Hepatocyte (in vitro differentiated cells): Measurements from ENCODE around the gene SIMC1. TPM values are rescaled to one million over a fixed set of nuclear protein-coding genes. Genes with fewer than 3 reads are reported as not detected.
A peak's percentile ranks its signal among the peaks of the same experiment; 100 is the strongest.

Experiments
- DNase-seq: peaks from one replicate; pipeline ENCODE4 v3.0.0-alpha.2; 2016; ENCODE audit warnings: low spot score
- H2AFZ ChIP-seq: fragments of 200-600 bp; sonication (generic); 2 replicates; pipeline ENCODE4 v1.6.0; 2016; ENCODE audit warnings: antibody characterized with exemption, mild to moderate bottlenecking
- H3K27ac ChIP-seq: fragments of 200-600 bp; sonication (generic); 2 replicates; pipeline ENCODE4 v1.5.1; 2016; ENCODE audit warnings: mild to moderate bottlenecking
- H3K27me3 ChIP-seq: fragments of 200-600 bp; sonication (generic); 2 replicates; pipeline ENCODE4 v1.6.1; 2016
- H3K36me3 ChIP-seq: fragments of 200-600 bp; sonication (generic); replicated peaks from 2 replicates; pipeline ENCODE4 v1.5.1; 2016; ENCODE audit warnings: low read depth; ENCODE audit not compliant: insufficient read depth
- H3K4me1 ChIP-seq: fragments of 200-600 bp; sonication (generic); 2 replicates; pipeline ENCODE4 v1.5.1; 2016; ENCODE audit warnings: mild to moderate bottlenecking, moderate library complexity; ENCODE audit not compliant: insufficient read depth
- H3K4me2 ChIP-seq: fragments of 200-600 bp; sonication (generic); 2 replicates; pipeline ENCODE4 v1.6.0; 2016
- H3K4me3 ChIP-seq: fragments of 200-600 bp; sonication (generic); 2 replicates; pipeline ENCODE4 v1.5.1; 2016; ENCODE audit warnings: mild to moderate bottlenecking
- H3K79me2 ChIP-seq: fragments of 200-600 bp; sonication (generic); 2 replicates; pipeline ENCODE4 v1.6.0; 2017; ENCODE audit warnings: mild to moderate bottlenecking
- H3K9me2 ChIP-seq: fragments of 200-600 bp; sonication (generic); replicated peaks from 2 replicates; pipeline ENCODE4 v1.6.0; 2017; ENCODE audit warnings: mild to moderate bottlenecking; ENCODE audit not compliant: insufficient read depth
- H3K9me3 ChIP-seq: fragments of 200-600 bp; sonication (generic); 2 replicates; pipeline ENCODE4 v1.5.1; 2016; ENCODE audit warnings: low read depth, mild to moderate bottlenecking
- H4K20me1 ChIP-seq: fragments of 200-600 bp; sonication (generic); 2 replicates; pipeline ENCODE4 v1.6.0; 2016; ENCODE audit warnings: mild to moderate bottlenecking; ENCODE audit not compliant: insufficient read depth, poor library complexity, severe bottlenecking
- CTCF ChIP-seq: fragments of 200-600 bp; sonication (generic); IDR thresholded peaks from 2 replicates; pipeline ENCODE4 v1.5.1; 2016; ENCODE audit warnings: antibody characterized with exemption, mild to moderate bottlenecking; ENCODE audit not compliant: poor library complexity
- EZH2 ChIP-seq: fragments of 200-600 bp; sonication (generic); IDR thresholded peaks from 2 replicates; pipeline ENCODE4 v1.6.1; 2016; ENCODE audit warnings: antibody characterized with exemption, mild to moderate bottlenecking, borderline replicate concordance
- EZH2phosphoT487 ChIP-seq: fragments of 200-600 bp; sonication (generic); IDR thresholded peaks from one replicate; pipeline ENCODE4 v1.6.1; 2018; ENCODE audit warnings: antibody characterized with exemption, mild to moderate bottlenecking, low read depth, moderate library complexity; ENCODE audit not compliant: unreplicated experiment, severe bottlenecking
- WGBS: methylation state at CpG from one replicate; pipeline ENCODE4 v1.1.6; 2016; ENCODE audit warnings: low lambda C conversion rate; ENCODE audit errors: missing lambda C conversion rate; 5-methylcytosine and 5-hydroxymethylcytosine counted together
- polyA plus RNA-seq: library from polyadenylated mRNA; unstranded; fragments of >200 nt; fragmentation: Nextera tagmentation; extraction: Ambion mirVana; gene quantifications from 2 replicates; pipeline ENCODE4 v1.2.1, GENCODE V29; 2016
- total RNA-seq: library from RNA; depleted of rRNA; stranded (reverse); fragments of >200 nt; gene quantifications from 2 replicates; pipeline ENCODE4 v1.2.3, GENCODE V29; 2014

Gene SIMC1
- total and polyA plus RNA-seq, 2 experiments from 2014 or later: 34.7 to 37.6 TPM

- DNase-seq: no peak
- H3K27ac ChIP-seq: no peak overlapping the region
- peaks cover 92% of the 10 kb centered on the region for H3K79me2 ChIP-seq
- no peak overlapping the region for H3K4me2 ChIP-seq
- peaks cover 53% of the 10 kb centered on the region for H4K20me1 ChIP-seq
- H3K36me3 ChIP-seq: no peaks in the 10 kb centered on the region
- no peaks in the 10 kb centered on the region for H3K9me2 ChIP-seq
- H3K4me1 ChIP-seq: peaks cover 5% of the 10 kb centered on the region
- H2AFZ ChIP-seq: no peak overlapping the region
- TF ChIP-seq CTCF (no peak), EZH2phosphoT487 (no peak), EZH2 (no peak)
- H3K9me3 ChIP-seq: no peaks in the 10 kb centered on the region
- WGBS: 84% methylated on average over 16 of the region's 16 CpGs
- no peak overlapping the region for H3K4me3 ChIP-seq
- no peaks in the 10 kb centered on the region for H3K27me3 ChIP-seq
Measured at GRCh38 chr5:176355400-176356178, 117.4 kb downstream of the SIMC1 start.

GRCh38 chr5:176356179-176356566, 117.9 kb downstream of the SIMC1 start:
- Histone ChIP-seq H3K9me3 (no peaks in the 10 kb centered on the region), H3K79me2 (peaks cover 95% of the 10 kb centered on the region), H3K4me2 (no peak overlapping the region), H3K4me1 (peaks cover 7% of the 10 kb centered on the region), H3K4me3 (no peak overlapping the region), H3K27ac (no peak overlapping the region), H3K36me3 (no peaks in the 10 kb centered on the region), H4K20me1 (peaks cover 56% of the 10 kb centered on the region), H2AFZ (no peak overlapping the region), H3K27me3 (no peaks in the 10 kb centered on the region), H3K9me2 (no peaks in the 10 kb centered on the region)
- 93% methylated on average over 3 of the region's 3 CpGs for WGBS
- TF ChIP-seq EZH2phosphoT487: no peak
- no peak for TF ChIP-seq EZH2
- no peak for TF ChIP-seq CTCF
- DNase-seq: no peak

- no peak for TF ChIP-seq EZH2
- TF ChIP-seq CTCF: no peak
- no peak for TF ChIP-seq EZH2phosphoT487
- Histone ChIP-seq H3K27me3 (no peaks in the 10 kb centered on the region), H3K4me2 (peak overlapping the region; percentile 82), H3K79me2 (peaks cover 66% of the 10 kb centered on the region), H3K36me3 (no peaks in the 10 kb centered on the region), H2AFZ (no peak overlapping the region), H3K27ac (no peak overlapping the region), H4K20me1 (peaks cover 46% of the 10 kb centered on the region), H3K9me2 (no peaks in the 10 kb centered on the region), H3K4me3 (no peak overlapping the region), H3K9me3 (no peaks in the 10 kb centered on the region), H3K4me1 (peaks cover 7% of the 10 kb centered on the region)
- no peak for DNase-seq
- 80% methylated on average over 4 of the region's 4 CpGs for WGBS
Measured at GRCh38 chr5:176359658-176360057, 121.4 kb downstream of the SIMC1 start.
